Activated T-cell treated with anti-CD3 and anti-CD28 coated beads, Interleukin-2, amount 50 U/mL, for 4 hours (primary cell): ENCODE results near the gene MAGI1. TPM values are rescaled to one million over a fixed set of nuclear protein-coding genes. Genes with fewer than 3 reads are reported as not detected.

Experiments used
- ATAC-seq, 2 donors: fragments of 200-7000 bp; cut with Tn5 transposase; one replicate each; pipeline ENCODE4 v1.10.0; 2021
- DNase-seq: peaks from one replicate; pipeline ENCODE4 v3.0.0-alpha.2; 2020
- H3K27me3 Mint-ChIP-seq: one replicate; pipeline ENCODE4 v1.8.0; 2021; ENCODE audit warnings: low read depth, mixed read lengths
- H3K36me3 Mint-ChIP-seq: one replicate; pipeline ENCODE4 v1.8.0; 2022; ENCODE audit warnings: mixed read lengths; ENCODE audit not compliant: insufficient read depth
- H3K4me1 Mint-ChIP-seq: one replicate; pipeline ENCODE4 v1.8.0; 2021; ENCODE audit warnings: low read depth, mixed read lengths
- H3K4me3 Mint-ChIP-seq: one replicate; pipeline ENCODE4 v1.8.0; 2021; ENCODE audit warnings: mild to moderate bottlenecking, moderate library complexity, mixed read lengths
- H3K9me3 Mint-ChIP-seq: one replicate; pipeline ENCODE4 v1.8.0; 2021; ENCODE audit warnings: mixed read lengths
- total RNA-seq, 3 donors: library from RNA; stranded (reverse); gene quantifications; one replicate each; pipeline ENCODE4 v1.2.1, GENCODE V29; 2021

MAGI1 gene
- total RNA-seq, result under 1 TPM; 0.45 to 0.76 (median 0.46) TPM

DNA sequence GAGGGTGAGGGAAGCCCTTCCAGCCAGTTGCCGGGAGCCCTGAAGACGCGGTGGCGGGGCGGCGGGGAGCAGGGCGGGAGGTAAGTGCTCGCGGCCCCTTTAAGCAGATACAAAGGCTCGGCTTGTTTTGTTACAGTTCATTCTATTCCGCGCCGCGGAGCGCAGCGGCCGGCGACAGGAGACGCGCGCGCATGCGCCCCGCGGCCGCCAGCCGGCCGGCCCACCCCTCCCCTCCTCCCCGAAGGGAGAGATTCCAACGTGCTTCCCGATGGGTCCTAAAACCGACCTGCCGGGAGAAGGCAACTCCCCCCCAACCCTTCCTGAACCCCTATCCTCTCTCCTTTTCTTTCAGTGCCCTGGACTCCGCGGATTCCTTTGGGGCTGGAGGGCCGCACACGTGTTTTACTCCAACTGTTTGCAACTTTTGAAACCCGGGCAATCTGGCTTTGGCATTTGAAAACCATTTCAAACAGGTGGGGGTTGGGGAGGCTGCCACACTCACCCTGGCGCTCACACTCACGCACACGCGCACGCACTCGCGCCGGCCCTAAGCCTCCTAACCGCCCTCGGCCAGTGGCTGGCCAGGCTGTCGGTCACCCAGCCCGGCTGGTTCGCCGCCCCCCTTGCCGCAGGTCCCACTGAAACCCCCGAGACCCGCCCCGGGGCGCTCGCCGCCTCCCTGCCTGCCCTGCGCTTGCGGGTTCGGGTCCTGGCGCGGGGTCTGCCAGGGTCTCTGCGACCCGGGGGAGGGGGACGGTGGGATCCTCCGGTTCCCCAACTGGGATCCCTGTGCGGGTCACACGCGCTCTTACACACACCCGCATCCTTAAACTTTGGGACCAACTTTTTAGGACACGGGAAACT, at the start of gene MAGI1:
TSS of gene MAGI1 (minus strand) at position 193 of the 864 bp plus-strand sequence. CDS start 610 bp downstream, outside the sequence.
- peaks cover 9% of the 10 kb centered on the region for H3K4me1 Mint-ChIP-seq
- peak within 1 kb of the TSS; percentile 74 for H3K4me3 Mint-ChIP-seq
- DNase-seq (no peak), ATAC-seq (peak; percentile 66 to 74)
- H3K9me3 Mint-ChIP-seq, result no peaks in the 10 kb centered on the region
- peaks cover 66% of the 10 kb centered on the region for H3K27me3 Mint-ChIP-seq
- H3K36me3 Mint-ChIP-seq, result no peaks in the 10 kb centered on the region

DNA sequence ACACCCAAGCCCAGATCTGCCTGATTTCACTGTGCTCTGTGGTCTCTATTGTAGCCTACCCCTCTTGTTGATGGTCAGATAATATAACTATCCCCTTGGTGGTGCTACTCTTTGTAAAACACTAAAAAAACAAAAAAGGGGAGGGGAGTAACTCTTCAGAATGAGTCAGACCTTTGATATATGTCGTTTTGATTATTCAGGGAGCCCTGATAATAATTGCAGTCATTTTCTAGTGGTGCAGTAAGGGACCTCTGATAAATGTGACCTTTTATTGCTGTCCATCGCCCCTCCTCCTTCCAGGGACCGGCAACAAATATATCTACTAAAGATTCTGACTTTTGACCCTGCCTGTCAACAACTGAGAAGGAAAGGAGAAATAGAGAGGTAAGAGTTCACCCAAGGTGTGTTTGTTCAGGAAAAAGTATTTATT, 45.1 kb upstream of the MAGI1 start:
- DNase-seq, result no peak
- no peaks in the 10 kb centered on the region for H3K9me3 Mint-ChIP-seq
- ATAC-seq, result no peak
- H3K27me3 Mint-ChIP-seq, result no peaks in the 10 kb centered on the region
- no peak overlapping the region for H3K4me3 Mint-ChIP-seq
- H3K4me1 Mint-ChIP-seq, result no peaks in the 10 kb centered on the region
- no peaks in the 10 kb centered on the region for H3K36me3 Mint-ChIP-seq

DNA sequence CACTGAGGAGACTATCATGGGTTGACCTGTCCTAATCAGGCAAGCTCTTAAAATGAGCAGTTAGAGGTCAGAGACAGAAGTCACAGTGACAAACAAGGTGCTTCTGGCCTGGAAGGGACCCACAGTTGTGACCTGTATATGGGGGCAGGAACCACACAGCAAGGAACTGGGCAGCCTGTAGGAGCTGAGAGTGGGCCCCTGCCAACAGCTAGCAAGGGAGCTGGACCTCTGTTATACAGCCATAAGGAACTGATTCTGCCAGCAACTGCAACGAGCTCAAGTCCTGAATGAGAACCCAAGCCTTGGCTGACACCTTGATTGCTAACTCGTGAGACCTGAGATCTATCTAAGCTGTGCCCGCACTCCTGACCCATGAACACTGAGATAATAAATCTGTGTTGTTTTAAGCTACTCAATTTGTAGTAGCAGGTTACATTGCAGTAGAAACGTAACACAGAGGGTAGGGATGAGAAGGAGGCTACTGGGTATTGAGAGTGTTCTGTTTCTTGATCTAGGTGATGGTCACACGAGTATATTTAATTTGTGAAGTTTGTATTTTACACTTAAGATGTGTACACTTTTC, 44.5 kb upstream of the MAGI1 start:
- no peaks in the 10 kb centered on the region for H3K36me3 Mint-ChIP-seq
- H3K27me3 Mint-ChIP-seq, result no peaks in the 10 kb centered on the region
- no peak for ATAC-seq
- H3K4me3 Mint-ChIP-seq, result no peak overlapping the region
- H3K9me3 Mint-ChIP-seq, result no peaks in the 10 kb centered on the region
- no peaks in the 10 kb centered on the region for H3K4me1 Mint-ChIP-seq
- DNase-seq, result no peak

DNA sequence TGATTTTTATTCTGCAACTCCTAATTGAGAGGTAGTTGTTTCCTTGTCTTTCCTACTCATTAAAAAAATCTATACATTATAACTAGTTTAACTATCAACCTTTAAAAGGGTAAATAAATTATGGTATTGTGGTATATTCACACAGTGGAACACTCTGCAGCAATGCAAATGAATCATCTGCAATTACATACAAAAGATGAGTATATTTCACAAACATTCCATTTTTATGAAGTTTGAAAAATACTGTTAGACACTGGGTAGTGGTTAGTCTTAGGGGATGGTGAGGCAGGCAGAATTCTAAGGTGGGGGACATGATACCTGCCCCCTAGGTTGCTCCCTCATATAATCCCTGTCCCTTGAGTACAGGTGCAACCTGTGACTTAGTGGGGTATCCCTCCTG, 44.0 kb upstream of the MAGI1 start:
- H3K4me3 Mint-ChIP-seq, result no peak overlapping the region
- no peaks in the 10 kb centered on the region for H3K27me3 Mint-ChIP-seq
- H3K36me3 Mint-ChIP-seq, result no peaks in the 10 kb centered on the region
- no peaks in the 10 kb centered on the region for H3K9me3 Mint-ChIP-seq
- ATAC-seq (no peak), DNase-seq (no peak)
- no peaks in the 10 kb centered on the region for H3K4me1 Mint-ChIP-seq

DNA sequence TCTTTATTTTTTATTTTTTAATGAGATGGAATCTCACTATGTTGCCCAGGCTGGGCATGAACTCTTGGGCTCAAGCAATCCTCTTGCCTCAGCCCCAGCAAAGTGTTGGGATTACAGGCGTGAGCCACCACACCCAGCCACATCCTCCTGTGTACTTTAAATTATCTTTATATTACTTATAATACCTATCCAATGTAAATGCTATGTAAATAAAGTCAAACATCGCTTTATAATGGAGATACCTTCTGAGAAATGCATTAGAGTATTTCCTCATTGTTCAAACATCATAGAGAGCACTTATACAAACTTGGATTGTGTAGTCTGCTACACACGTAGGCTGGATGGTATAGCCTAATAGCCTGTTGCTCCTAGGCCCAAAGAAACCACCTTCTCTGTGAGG, 41.4 kb upstream of the MAGI1 start:
- ATAC-seq (no peak), DNase-seq (no peak)
- Mint-ChIP-seq H3K4me1 (no peaks in the 10 kb centered on the region), H3K9me3 (peaks cover 3% of the 10 kb centered on the region), H3K27me3 (no peaks in the 10 kb centered on the region), H3K4me3 (no peak overlapping the region), H3K36me3 (no peaks in the 10 kb centered on the region)

DNA sequence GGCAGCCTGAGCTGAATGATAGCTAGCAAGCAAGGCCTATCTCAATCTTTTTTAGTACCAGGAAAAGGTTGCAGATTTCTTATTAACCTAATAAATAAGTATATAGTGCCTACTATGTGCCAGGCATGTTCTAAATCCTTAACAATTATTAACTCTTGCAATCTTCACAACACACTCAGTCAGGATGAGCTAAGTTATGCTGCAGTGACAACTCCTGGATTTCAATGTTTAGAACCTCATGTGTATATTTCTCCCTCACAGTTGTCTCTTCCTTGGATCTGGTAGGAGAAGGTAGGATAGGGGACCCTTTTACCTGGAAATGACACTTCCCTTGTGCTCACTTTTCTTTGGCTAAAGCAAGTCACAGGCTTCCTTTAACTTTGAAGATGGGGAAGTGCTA, 39.3 kb upstream of the MAGI1 start:
- no peak for DNase-seq
- Mint-ChIP-seq H3K9me3 (peaks cover 5% of the 10 kb centered on the region), H3K4me1 (no peaks in the 10 kb centered on the region), H3K27me3 (no peaks in the 10 kb centered on the region), H3K4me3 (no peak overlapping the region), H3K36me3 (no peaks in the 10 kb centered on the region)
- ATAC-seq, result no peak

DNA sequence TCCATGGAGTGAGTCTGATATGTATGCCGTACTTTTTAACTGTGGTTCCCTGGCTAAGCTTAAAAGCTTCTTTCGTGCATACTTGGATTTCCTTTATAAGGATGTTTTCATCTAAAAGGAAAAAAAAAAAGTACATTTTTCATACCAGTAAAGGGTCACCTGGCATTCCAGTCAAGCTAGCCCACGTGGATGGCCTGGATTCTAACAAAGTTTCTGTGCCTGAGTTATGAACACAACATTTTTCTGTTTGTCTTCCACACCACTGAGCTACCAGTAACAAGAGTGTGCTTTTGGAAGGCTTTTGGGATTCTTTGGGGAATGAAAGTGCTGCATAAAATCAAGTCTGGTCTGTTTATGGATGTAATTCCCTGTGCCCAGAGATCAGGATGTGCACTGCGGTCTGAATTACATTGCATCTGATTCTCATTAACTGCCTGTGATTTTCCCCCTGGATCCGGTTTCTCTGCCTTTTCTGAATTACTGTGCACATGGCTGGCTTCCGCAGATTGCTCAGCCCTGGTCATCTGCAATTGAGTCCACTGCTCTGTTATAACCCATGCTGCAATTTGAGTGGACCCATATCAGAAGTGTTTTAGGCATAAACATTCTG, 38.2 kb upstream of the MAGI1 start:
- Mint-ChIP-seq H3K27me3 (no peaks in the 10 kb centered on the region), H3K36me3 (no peaks in the 10 kb centered on the region), H3K4me1 (no peaks in the 10 kb centered on the region), H3K4me3 (no peak overlapping the region), H3K9me3 (peaks cover 7% of the 10 kb centered on the region)
- ATAC-seq (no peak), DNase-seq (no peak)

DNA sequence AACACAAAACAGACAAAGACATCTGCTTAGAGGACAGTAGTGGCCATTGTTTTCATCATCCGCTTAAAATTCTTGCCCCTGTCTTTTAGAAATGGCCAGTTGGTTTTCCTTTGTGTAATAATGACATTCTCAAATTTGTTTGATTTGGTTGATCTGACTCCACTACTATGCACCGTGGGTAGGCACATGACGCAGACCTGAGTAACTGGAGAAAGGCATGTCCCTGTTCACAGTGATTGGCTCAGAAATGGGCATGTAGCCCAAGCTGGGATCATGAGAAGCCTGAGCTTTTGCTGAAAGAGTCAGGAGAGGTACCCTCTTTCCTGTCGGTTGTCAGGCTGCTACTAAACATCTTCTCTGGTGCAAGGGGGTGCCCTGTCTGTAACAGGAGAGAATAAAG, 36.6 kb upstream of the MAGI1 start:
- DNase-seq (no peak), ATAC-seq (no peak)
- Mint-ChIP-seq H3K27me3 (no peaks in the 10 kb centered on the region), H3K9me3 (peaks cover 7% of the 10 kb centered on the region), H3K36me3 (no peaks in the 10 kb centered on the region), H3K4me3 (no peak overlapping the region), H3K4me1 (no peaks in the 10 kb centered on the region)

DNA sequence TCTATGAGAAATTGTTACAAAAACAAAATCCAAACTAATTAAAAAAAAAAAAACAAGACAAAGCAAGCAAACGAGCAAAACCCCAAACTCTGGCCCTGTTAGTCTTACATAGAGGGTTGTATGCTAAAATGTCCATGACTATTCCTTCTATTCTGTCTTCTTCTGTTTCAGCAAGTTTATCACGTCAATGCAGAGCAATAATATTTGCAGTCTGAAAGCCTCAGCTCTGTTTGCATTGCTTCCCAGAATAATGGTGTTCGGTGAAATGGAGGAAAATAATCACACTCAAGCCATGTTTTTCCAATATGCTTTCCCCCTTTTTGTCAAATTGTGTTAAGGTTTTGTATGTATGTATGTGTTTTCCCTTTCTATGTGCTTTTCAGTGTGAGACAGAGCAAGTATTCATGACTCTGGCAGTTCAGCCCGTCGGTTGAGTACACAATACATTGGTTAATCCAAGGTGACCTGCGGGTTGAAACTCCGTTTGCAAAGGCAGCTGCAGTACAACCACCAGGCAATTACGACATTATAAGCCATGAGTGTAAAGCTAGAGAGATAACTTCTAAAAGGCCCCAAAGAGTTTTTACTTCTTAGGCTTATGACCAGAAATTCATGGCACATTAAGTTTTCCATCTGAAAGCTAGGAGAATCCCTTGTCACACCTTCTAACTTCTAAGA, 34.9 kb upstream of the MAGI1 start:
- H3K36me3 Mint-ChIP-seq, result no peaks in the 10 kb centered on the region
- H3K4me3 Mint-ChIP-seq, result no peak overlapping the region
- no peaks in the 10 kb centered on the region for H3K4me1 Mint-ChIP-seq
- no peaks in the 10 kb centered on the region for H3K27me3 Mint-ChIP-seq
- DNase-seq (no peak), ATAC-seq (no peak)
- H3K9me3 Mint-ChIP-seq, result peaks cover 11% of the 10 kb centered on the region

DNA sequence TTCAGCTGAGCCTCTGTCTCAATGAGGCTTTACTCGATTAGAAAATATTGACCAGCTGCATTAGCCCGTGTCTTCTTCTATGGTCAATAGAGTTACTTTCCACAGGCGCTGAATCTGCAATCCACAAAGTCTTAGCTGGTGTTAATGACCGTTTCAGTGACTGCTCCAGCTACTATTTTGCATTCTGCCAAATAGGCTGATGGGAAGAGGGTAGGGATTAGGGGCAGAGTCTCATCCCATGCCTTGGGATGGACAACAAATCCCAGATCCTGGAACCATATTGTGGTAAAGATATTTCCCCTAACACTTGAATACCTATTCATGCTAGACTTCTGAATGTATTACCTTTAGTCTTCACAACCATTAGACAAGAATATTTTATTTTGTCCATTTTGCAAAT, 29.5 kb upstream of the MAGI1 start:
- H3K27me3 Mint-ChIP-seq, result no peaks in the 10 kb centered on the region
- H3K4me1 Mint-ChIP-seq, result no peaks in the 10 kb centered on the region
- no peaks in the 10 kb centered on the region for H3K36me3 Mint-ChIP-seq
- ATAC-seq (no peak), DNase-seq (no peak)
- no peak overlapping the region for H3K4me3 Mint-ChIP-seq
- H3K9me3 Mint-ChIP-seq, result peaks cover 8% of the 10 kb centered on the region

DNA sequence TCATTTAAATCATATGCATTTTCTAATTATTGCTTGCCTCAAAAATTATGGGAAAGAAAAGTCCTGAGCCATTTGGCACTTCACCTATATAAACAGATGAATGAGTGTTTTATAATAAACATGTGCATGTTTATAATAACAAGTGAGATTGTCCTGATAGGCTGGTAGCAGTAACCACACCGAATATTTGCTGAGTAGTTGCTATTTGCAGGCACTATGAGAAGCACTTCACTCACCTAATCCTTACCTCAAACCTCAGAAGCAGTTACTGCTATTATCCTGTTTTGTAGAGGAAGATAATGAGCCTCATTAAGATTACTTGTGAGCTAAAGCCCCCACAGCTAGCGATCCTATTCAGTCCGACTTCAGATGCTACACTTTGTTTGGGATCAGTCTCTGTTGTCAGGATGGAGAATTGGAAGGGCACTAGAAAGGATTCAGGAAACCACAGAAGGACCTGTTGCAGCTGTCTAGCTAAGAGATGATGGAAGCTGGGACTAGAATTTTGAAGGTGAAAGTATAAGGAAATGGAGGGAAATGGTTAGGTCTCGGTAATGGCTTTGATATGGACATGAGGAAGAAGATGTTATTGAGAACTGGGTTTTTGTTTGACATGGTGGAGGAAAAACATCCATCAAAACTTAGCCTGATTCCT, 28.4 kb upstream of the MAGI1 start:
- Mint-ChIP-seq H3K27me3 (no peaks in the 10 kb centered on the region), H3K9me3 (peaks cover 4% of the 10 kb centered on the region), H3K36me3 (no peaks in the 10 kb centered on the region), H3K4me1 (no peaks in the 10 kb centered on the region), H3K4me3 (no peak overlapping the region)
- DNase-seq (no peak), ATAC-seq (no peak)

DNA sequence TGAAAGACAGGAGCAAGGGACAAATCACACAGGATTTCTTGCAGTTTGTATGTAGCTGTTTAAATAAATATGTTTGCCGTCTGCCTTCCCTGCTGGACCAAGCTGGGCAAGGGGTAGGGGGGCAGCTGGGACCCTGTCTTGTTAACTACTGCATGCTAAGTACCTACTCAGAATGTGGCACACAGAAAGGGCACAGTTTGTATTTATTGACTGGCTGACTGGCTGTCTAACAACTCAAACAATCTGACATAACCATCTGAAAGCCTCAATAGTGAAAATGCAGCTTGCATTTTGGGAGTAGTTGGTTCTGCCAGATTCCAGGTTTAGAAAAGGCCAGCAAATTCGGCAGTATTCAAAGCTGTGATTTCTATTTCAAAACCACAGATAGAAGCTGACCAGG, 16.6 kb upstream of the MAGI1 start:
- H3K4me1 Mint-ChIP-seq, result no peaks in the 10 kb centered on the region
- no peaks in the 10 kb centered on the region for H3K36me3 Mint-ChIP-seq
- H3K9me3 Mint-ChIP-seq, result peaks cover 5% of the 10 kb centered on the region
- DNase-seq (no peak), ATAC-seq (no peak)
- H3K27me3 Mint-ChIP-seq, result no peaks in the 10 kb centered on the region
- no peak overlapping the region for H3K4me3 Mint-ChIP-seq

DNA sequence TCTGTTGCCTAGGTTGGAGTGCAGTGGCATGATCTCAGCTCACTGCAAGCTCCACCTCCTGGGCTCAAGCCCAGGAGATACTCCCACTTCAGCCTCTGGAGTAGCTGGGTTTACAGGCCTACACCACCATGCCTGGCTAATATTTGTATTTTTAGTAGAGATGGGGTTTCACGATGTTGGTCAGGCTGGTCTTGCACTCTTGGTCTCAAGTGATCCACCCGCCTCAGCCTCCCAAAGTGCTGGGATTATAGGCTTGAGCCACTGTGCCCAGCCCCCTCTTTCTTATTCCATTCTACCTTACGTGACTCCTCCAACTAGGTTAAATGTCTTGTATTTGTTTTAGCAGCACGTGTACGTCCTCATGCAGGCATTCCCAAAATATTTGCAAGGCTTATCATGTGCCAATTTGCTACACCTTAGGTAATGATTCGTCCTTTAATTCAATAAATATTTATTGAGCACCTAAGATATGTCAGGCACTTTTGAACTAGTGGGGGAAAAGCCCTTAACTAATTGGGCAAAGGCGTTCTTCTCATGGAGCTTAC, 14.9 kb upstream of the MAGI1 start:
- ATAC-seq (no peak), DNase-seq (no peak)
- Mint-ChIP-seq H3K27me3 (no peaks in the 10 kb centered on the region), H3K36me3 (no peaks in the 10 kb centered on the region), H3K4me3 (no peak overlapping the region), H3K9me3 (peaks cover 5% of the 10 kb centered on the region), H3K4me1 (no peaks in the 10 kb centered on the region)
